ENCODE data around the gene HMGCL.
"Not testable (repeated sequence)": the region's sequence is repeated elsewhere in the genome, so short reads cannot be mapped to it uniquely, and the experiment has no call there.

HMGCL gene

GRCh38 chr1:23825762-23826522, 713 bp upstream of the HMGCL start:
- no peak for DNase-seq

- no peak for DNase-seq
Measured at GRCh38 chr1:23824711-23825075, 536 bp downstream of the HMGCL start.

- DNase-seq = no peak
Measured at GRCh38 chr1:23823767-23824166, 1.5 kb downstream of the HMGCL start.

- no peak for DNase-seq
Measured at GRCh38 chr1:23817633-23818032, 7.6 kb downstream of the HMGCL start.

- no peak for DNase-seq
Measured at GRCh38 chr1:23816906-23817305, 8.3 kb downstream of the HMGCL start.

- DNase-seq = no peak
Measured at GRCh38 chr1:23816361-23816760, 8.9 kb downstream of the HMGCL start.

- no peak for DNase-seq
Measured at GRCh38 chr1:23814016-23814415, 11.2 kb downstream of the HMGCL start.

GRCh38 chr1:23810818-23811540, 14.2 kb downstream of the HMGCL start:
- DNase-seq = peak; percentile 73

- peak; percentile 88 for DNase-seq
Measured at GRCh38 chr1:23809751-23810171, 15.5 kb downstream of the HMGCL start.

GRCh38 chr1:23807453-23807852, 17.8 kb downstream of the HMGCL start:
- DNase-seq = no peak

- no peak for DNase-seq
Measured at GRCh38 chr1:23806280-23806679, 18.9 kb downstream of the HMGCL start.

- DNase-seq = no peak
Measured at GRCh38 chr1:23805025-23805424, 20.2 kb downstream of the HMGCL start.

GRCh38 chr1:23804183-23804835, 20.9 kb downstream of the HMGCL start:
- DNase-seq = no peak

GRCh38 chr1:23803674-23804073, 21.6 kb downstream of the HMGCL start:
- no peak for DNase-seq

GRCh38 chr1:23802809-23803342, 22.4 kb downstream of the HMGCL start:
- DNase-seq = not testable (repeated sequence)

GRCh38 chr1:23801876-23802275, 23.4 kb downstream of the HMGCL start:
- DNase-seq = no peak

- DNase-seq = no peak
Measured at GRCh38 chr1:23801338-23801748, 23.9 kb downstream of the HMGCL start.

GRCh38 chr1:23800400-23801337, 24.6 kb downstream of the HMGCL start, which contains the start of gene GALE:
TSS of gene GALE (minus strand) at chr1:23800754. CDS start at chr1:23799007, 1,747 bp downstream.
- DNase-seq = peak; percentile 97

- peak; percentile 64 for DNase-seq
Measured at GRCh38 chr1:23799570-23800399, 25.4 kb downstream of the HMGCL start.

- DNase-seq = no peak
Measured at GRCh38 chr1:23799255-23799569, 26.0 kb downstream of the HMGCL start.

GRCh38 chr1:23798662-23799142, 26.5 kb downstream of the HMGCL start:
- no peak for DNase-seq

All from stimulated activated CD8-positive, alpha-beta memory T cell treated with anti-CD3 and anti-CD28 coated beads, Interleukin-4, amount 100 ng/mL, for 48 hours (primary cell).